K562 (cell line): Measurements from ENCODE around the gene DHRS3. TPM values are rescaled to one million over a fixed set of nuclear protein-coding genes. Genes with fewer than 3 reads are reported as not detected.

Experiments
- GABPB2 ChIP-seq: fragments of 250-450 bp; sonication (Bioruptor Pico); conservative IDR thresholded peaks from 2 replicates; pipeline ENCODE4 v1.5.1; 2021; ENCODE audit warnings: mild to moderate bottlenecking
- MLLT1 ChIP-seq, 2 experiments: fragments of 450-650 bp; IDR thresholded peaks; 2 replicates each; pipeline ENCODE4 v1.6.1; 2016
- OTX1 ChIP-seq: fragments of 450-650 bp; formaldehyde crosslinking; IDR thresholded peaks from 2 replicates; pipeline ENCODE4 v1.4.0; 2022; ENCODE audit warnings: mild to moderate bottlenecking
- RFX5 ChIP-seq: IDR thresholded peaks from 2 replicates; pipeline ENCODE4 v1.6.1; 2011; ENCODE audit warnings: low read depth, mild to moderate bottlenecking, improper control_type of control experiment, low read length
- THRB ChIP-seq: fragments of 450-650 bp; formaldehyde crosslinking; conservative IDR thresholded peaks from 2 replicates; pipeline ENCODE4 v1.4.0; 2022; ENCODE audit warnings: mild to moderate bottlenecking, missing genetic modification characterization
- ZNF280B ChIP-seq: fragments of 250-450 bp; sonication (Bioruptor Pico); IDR thresholded peaks from 2 replicates; pipeline ENCODE4 v1.5.1; 2021; ENCODE audit warnings: mild to moderate bottlenecking
- ZNF512 ChIP-seq: IDR thresholded peaks from 2 replicates; pipeline ENCODE4 v1.6.1; 2016; ENCODE audit warnings: missing genetic modification characterization, missing compliant biosample characterization
- polyA plus RNA-seq, 8 experiments: library from polyadenylated mRNA; depleted of rRNA in 4 of 8; stranded (reverse) in 5 of 8; unstranded in 3 of 8; fragments of >200 nt; fragmentation: Nextera tagmentation in 2 of 8; fragmentation: Illumina TruSeq in 1 of 8; extraction: Ambion mirVana in 2 of 8; extraction: Trizol in 1 of 8; gene quantifications; 2 replicates each; pipeline versions ENCODE4 v1.2.1 to v1.2.3, GENCODE V29; 2011 to 2014; ENCODE audit warnings: inconsistent platforms in 1 of 8, missing spikeins in 1 of 8
- total RNA-seq, 7 experiments: library from RNA; depleted of rRNA in 6 of 7; stranded (reverse); fragments of >200 nt in 6 of 7; fragmentation: Illumina TruSeq in 2 of 7; extraction: Trizol in 2 of 7; gene quantifications; 2 replicates each; pipeline versions ENCODE4 v1.2.1 to v1.2.3, GENCODE V29; 2011 to 2021; ENCODE audit warnings: low replicate concordance in 1 of 7

DHRS3 gene
- total and polyA plus RNA-seq, 9 of the 15 experiments (the other 6 are each of a cell fraction or from before 2014, with no cell fraction given) = 21.0 to 116 (median 58.7) TPM

- TF ChIP-seq OTX1 = peak; percentile 23; the same call in 1 of the 2 replicates
- peak; percentile 71 for TF ChIP-seq ZNF512 (tag)
- peak; percentile 68; the same call in 1 of the 2 replicates for TF ChIP-seq THRB (CRISPR knock-in tag)
- 0 out of 4 replicates have a peak, but pooled peaks of 1 of the 2 experiments have one; percentile 35 for TF ChIP-seq MLLT1 (IDR thresholded peaks at IDR 0.05)
- TF ChIP-seq GABPB2 (CRISPR knock-in tag) = no peak
- TF ChIP-seq ZNF280B (CRISPR knock-in tag) = no peak
- TF ChIP-seq RFX5 = no peak
Observed at GRCh38 chr1:12644829-12645228, 26.8 kb upstream of the DHRS3 start (continued).
